Measurements from ENCODE around the gene DOCK11. TPM values are rescaled to one million over a fixed set of nuclear protein-coding genes. Genes with fewer than 3 reads are reported as not detected.

DOCK11 gene
- total RNA-seq, 1 donor from 2014 or later, result 20.6 TPM

Small RNA genes within 50 kb of the gene (small RNA-seq; reads per million reads assigned to genes)
- gene RF00019, result not detected

Other genes with a start within 250 kb of the DOCK11 start
- 34.6 TPM for gene WDR44, start 149.7 kb upstream of the DOCK11 start, total RNA-seq
- 5.9 TPM for gene IL13RA1, start 231.8 kb downstream of the DOCK11 start, total RNA-seq